ENCODE data around the gene KHDC4. TPM values are rescaled to one million over a fixed set of nuclear protein-coding genes. Genes with fewer than 3 reads are reported as not detected.

Gene KHDC4
- total RNA-seq, 4 donors from 2014 or later: 12.4 to 48.1 (median 33.9) TPM

DNA sequence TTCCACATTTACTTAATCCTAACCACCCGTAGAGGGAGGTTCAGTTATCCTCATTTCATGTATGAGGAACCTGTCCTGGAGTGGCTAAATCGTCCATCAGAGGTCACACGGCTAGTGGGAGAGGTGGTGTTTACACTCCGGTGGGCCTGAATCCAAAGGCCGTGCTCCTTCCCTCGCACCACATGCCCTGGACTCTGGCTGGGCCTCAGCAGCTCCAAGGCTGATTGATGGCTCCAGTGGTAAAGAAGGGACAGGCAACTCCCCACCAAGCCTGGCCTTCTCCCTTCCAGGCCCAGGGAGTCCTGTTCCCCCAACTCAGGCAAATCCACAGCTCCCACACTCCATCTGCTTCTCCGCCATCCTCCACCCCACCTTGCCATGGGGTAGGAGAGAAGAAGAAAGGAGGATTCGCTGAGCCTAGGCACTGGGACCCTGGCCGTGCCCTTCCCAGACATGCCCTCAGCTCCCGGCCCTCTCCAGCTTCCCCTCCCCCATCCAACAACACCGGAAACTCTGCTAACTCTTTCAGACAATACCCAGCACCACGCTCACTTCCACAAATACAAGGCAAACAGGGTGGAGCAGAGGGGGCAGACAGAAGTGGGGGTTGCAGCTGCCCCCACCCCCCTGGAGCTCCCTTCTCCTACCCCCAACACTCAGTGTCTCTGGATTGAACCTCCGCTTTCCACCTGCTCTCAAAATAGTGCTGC, 33.3 kb upstream of the KHDC4 start:
- Histone ChIP-seq H3K27me3 (no peaks in the 10 kb centered on the region), H3K9me3 (no peaks in the 10 kb centered on the region), H3K27ac (peak overlapping the region; percentile 44 to 98 (median 80)), H3K4me3 (peak overlapping the region in 1 of 4 donors; percentile 42), H3K4me1 (peaks cover 56 to 72% (median 69%) of the 10 kb centered on the region in 3 donors), H3K36me3 (peaks cover 25 to 76% (median 28%) of the 10 kb centered on the region in 3 donors)
- DNase-seq: no peak
- intact Hi-C loops (cut with DNase I): no loop called here
- 48 to 65% methylated on average over 8 to 13 of the region's 13 CpGs for whole genome bisulfite sequencing, 2 donors
- TF ChIP-seq POLR2A (IDR thresholded peaks at IDR 0.05) (no peak), CTCF (IDR thresholded peaks at IDR 0.05) (no peak)

DNA sequence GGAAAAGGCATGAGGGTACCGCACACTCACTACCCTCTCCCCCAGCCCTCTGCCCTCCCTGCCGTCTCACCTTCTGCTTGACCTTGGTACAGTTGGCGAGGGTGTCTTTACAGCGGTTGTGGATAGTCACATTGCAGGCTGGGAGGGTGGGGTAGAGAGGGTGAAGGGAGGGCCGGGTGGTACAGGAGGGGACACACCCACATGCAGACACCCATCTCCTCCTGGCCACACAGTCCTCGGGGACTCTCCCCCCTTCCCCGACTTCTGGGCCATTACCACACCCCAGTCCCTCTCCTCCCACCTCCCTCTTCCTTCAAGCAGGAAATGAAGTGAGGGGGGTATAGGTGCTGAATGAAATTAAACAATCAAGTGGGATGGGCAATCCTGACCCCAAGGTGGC, 32.5 kb upstream of the KHDC4 start:
- no peak for TF ChIP-seq CTCF (IDR thresholded peaks at IDR 0.05)
- no peak for TF ChIP-seq POLR2A (IDR thresholded peaks at IDR 0.05)
- Histone ChIP-seq H3K27me3 (no peaks in the 10 kb centered on the region), H3K4me3 (no peak overlapping the region), H3K4me1 (peaks cover 49 to 71% (median 69%) of the 10 kb centered on the region in 3 donors), H3K27ac (peak overlapping the region; percentile 44 to 98 (median 80)), H3K9me3 (no peaks in the 10 kb centered on the region), H3K36me3 (peaks cover 25 to 83% (median 34%) of the 10 kb centered on the region in 3 donors)
- no peak for DNase-seq
- intact Hi-C loops (cut with DNase I): no loop called here
- 62 to 78% methylated on average over 2 to 7 of the region's 7 CpGs for WGBS, 2 donors

DNA sequence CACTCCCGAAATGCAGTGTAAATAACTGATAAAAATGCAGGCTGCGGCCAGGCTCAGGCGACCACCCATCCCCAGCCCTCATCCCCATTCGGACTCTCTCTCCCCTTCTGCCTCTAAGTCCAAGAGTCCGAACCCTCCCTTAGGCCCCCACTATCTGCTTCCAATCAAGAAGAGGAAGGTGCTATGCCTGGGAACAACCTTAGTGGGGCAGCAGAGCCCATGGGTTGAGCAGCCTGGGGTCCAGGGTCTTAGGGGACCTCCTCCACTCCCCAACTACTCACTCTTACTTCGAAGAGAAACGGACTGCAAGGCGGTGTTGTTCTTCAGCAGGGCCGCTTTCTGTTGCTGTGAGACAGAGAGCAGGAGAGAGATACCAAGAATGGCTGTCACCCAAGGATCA, 31.9 kb upstream of the KHDC4 start:
- H3K4me3 ChIP-seq: no peak overlapping the region
- intact Hi-C loops (cut with DNase I): no loop called here
- H3K9me3 ChIP-seq: no peaks in the 10 kb centered on the region
- no peaks in the 10 kb centered on the region for H3K27me3 ChIP-seq
- WGBS, 2 donors: 65 to 87% methylated on average over 4 to 6 of the region's 9 CpGs
- H3K27ac ChIP-seq: peak overlapping the region in 3 of 4 donors; percentile 73 to 98 (median 88)
- no peak for TF ChIP-seq POLR2A (IDR thresholded peaks at IDR 0.05)
- no peak for TF ChIP-seq CTCF (IDR thresholded peaks at IDR 0.05)
- H3K4me1 ChIP-seq: peaks cover 43 to 69% (median 68%) of the 10 kb centered on the region in 3 donors
- peaks cover 25 to 90% (median 40%) of the 10 kb centered on the region in 3 donors for H3K36me3 ChIP-seq
- no peak for DNase-seq

DNA sequence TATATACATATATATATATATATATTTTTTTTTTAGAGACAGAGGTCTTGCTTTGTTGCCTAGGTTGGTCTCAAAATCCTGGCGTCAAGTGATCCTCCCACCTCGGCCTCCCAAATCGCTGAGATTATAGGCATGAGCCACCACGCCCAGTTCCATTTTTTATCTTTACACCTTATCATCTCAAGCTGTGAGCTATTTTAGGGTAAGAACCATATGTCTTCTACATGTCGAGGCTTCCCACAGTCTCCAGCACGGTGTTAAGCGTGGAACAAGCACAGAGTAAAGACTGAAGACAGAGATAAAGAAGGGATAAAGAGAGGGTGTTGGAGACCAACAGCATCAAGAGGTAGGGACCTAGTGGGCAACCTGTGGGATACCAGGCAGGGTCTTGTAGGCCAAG, 30.0 kb upstream of the KHDC4 start:
- H3K4me1 ChIP-seq: peaks cover 26 to 60% (median 49%) of the 10 kb centered on the region in 3 donors
- TF ChIP-seq CTCF (IDR thresholded peaks at IDR 0.05) (no peak), POLR2A (IDR thresholded peaks at IDR 0.05) (no peak)
- H3K27ac ChIP-seq: no peak overlapping the region
- H3K36me3 ChIP-seq: peaks cover 40 to 99% (median 57%) of the 10 kb centered on the region in 3 donors
- intact Hi-C loops (cut with DNase I): no loop called here
- H3K9me3 ChIP-seq: no peaks in the 10 kb centered on the region
- H3K27me3 ChIP-seq: no peaks in the 10 kb centered on the region
- DNase-seq: no peak
- WGBS, 2 donors: 83 to 86% methylated on average over 5 to 7 of the region's 7 CpGs
- H3K4me3 ChIP-seq: no peak overlapping the region

- TF ChIP-seq POLR2A (IDR thresholded peaks at IDR 0.05) (no peak), CTCF (IDR thresholded peaks at IDR 0.05) (no peak)
- peak overlapping the region; percentile 17 to 85 (median 73) for H3K27ac ChIP-seq
These were observed 28.5 kb upstream of the KHDC4 start for GRCh38 chr1:155962599-155963211.

More at GRCh38 chr1:155962599-155963211, 28.5 kb upstream of the KHDC4 start:
- WGBS, 2 donors: 68 to 74% methylated on average over 6 of the region's 18 CpGs
- no peak for DNase-seq
- intact Hi-C loops (cut with DNase I): no loop called here
- peaks cover 14 to 45% (median 35%) of the 10 kb centered on the region in 3 donors for H3K4me1 ChIP-seq
- H3K4me3 ChIP-seq: no peak overlapping the region
- no peaks in the 10 kb centered on the region for H3K9me3 ChIP-seq
- no peaks in the 10 kb centered on the region for H3K27me3 ChIP-seq
- peaks cover 35 to 100% (median 71%) of the 10 kb centered on the region in 3 donors for H3K36me3 ChIP-seq
